ENCODE measurements around the gene TMEM92.

The TMEM92 gene

GRCh38 chr17:50277357-50277754 is 3.1 kb downstream of the TMEM92 start:
- Mint-ChIP-seq H3K27me3 (ENCODE audit: low read depth) (peaks cover 17% of the 10 kb centered on the region), H3K27ac (peak overlapping the region in 2 of 3 experiments; percentile 16 to 61), H3K4me1 (peaks cover 23% of the 10 kb centered on the region), H3K36me3 (ENCODE audit: low read depth) (no peaks in the 10 kb centered on the region), H3K4me3 (no peak overlapping the region), H3K9me3 (no peaks in the 10 kb centered on the region)
- TF ChIP-seq CTCF (IDR thresholded peaks at IDR 0.05; ENCODE audit: unreplicated experiment in 3 of 3): no peak

GRCh38 chr17:50278526-50279180 is 4.4 kb downstream of the TMEM92 start:
- no peaks in the 10 kb centered on the region for H3K9me3 Mint-ChIP-seq
- peaks cover 22% of the 10 kb centered on the region for H3K4me1 Mint-ChIP-seq

GRCh38 chr17:50279181-50279526 is 4.9 kb downstream of the TMEM92 start:
- Mint-ChIP-seq H3K27me3 (ENCODE audit: low read depth) (peaks cover 20% of the 10 kb centered on the region), H3K27ac (peak overlapping the region in 2 of 3 experiments; percentile 22 to 32), H3K4me1 (peaks cover 27% of the 10 kb centered on the region), H3K9me3 (no peaks in the 10 kb centered on the region), H3K36me3 (ENCODE audit: low read depth) (no peaks in the 10 kb centered on the region), H3K4me3 (no peak overlapping the region)
- TF ChIP-seq CTCF (IDR thresholded peaks at IDR 0.05; ENCODE audit: unreplicated experiment in 3 of 3): no peak

More at GRCh38 chr17:50278526-50279180, 4.4 kb downstream of the TMEM92 start:
- H3K4me3 Mint-ChIP-seq: no peak overlapping the region
- H3K27me3 Mint-ChIP-seq (ENCODE audit: low read depth): peaks cover 15% of the 10 kb centered on the region
- TF ChIP-seq CTCF (IDR thresholded peaks at IDR 0.05; ENCODE audit: unreplicated experiment in 3 of 3): no peak
- H3K27ac Mint-ChIP-seq: peak overlapping the region in 1 of 3 experiments; percentile 22
- no peaks in the 10 kb centered on the region for H3K36me3 Mint-ChIP-seq (ENCODE audit: low read depth)

GRCh38 chr17:50279639-50280038 is 5.4 kb downstream of the TMEM92 start:
- Mint-ChIP-seq H3K27ac (peak overlapping the region in 2 of 3 experiments; percentile 22 to 32), H3K4me3 (no peak overlapping the region), H3K4me1 (peaks cover 32% of the 10 kb centered on the region), H3K36me3 (ENCODE audit: low read depth) (no peaks in the 10 kb centered on the region), H3K9me3 (no peaks in the 10 kb centered on the region), H3K27me3 (ENCODE audit: low read depth) (peaks cover 16% of the 10 kb centered on the region)
- no peak for TF ChIP-seq CTCF (IDR thresholded peaks at IDR 0.05; ENCODE audit: unreplicated experiment in 3 of 3)

GRCh38 chr17:50280068-50280467 is 5.8 kb downstream of the TMEM92 start:
- no peak for TF ChIP-seq CTCF (IDR thresholded peaks at IDR 0.05; ENCODE audit: unreplicated experiment in 3 of 3)
- no peak overlapping the region for H3K4me3 Mint-ChIP-seq
- no peaks in the 10 kb centered on the region for H3K36me3 Mint-ChIP-seq (ENCODE audit: low read depth)
- H3K4me1 Mint-ChIP-seq: peaks cover 33% of the 10 kb centered on the region
- no peaks in the 10 kb centered on the region for H3K9me3 Mint-ChIP-seq
- H3K27ac Mint-ChIP-seq: no peak overlapping the region
- peaks cover 12% of the 10 kb centered on the region for H3K27me3 Mint-ChIP-seq (ENCODE audit: low read depth)

- Mint-ChIP-seq H3K36me3 (ENCODE audit: low read depth) (no peaks in the 10 kb centered on the region), H3K27me3 (ENCODE audit: low read depth) (peaks cover 7% of the 10 kb centered on the region), H3K9me3 (no peaks in the 10 kb centered on the region), H3K4me3 (no peak overlapping the region), H3K27ac (no peak overlapping the region), H3K4me1 (peaks cover 34% of the 10 kb centered on the region)
- no peak for TF ChIP-seq CTCF (IDR thresholded peaks at IDR 0.05; ENCODE audit: unreplicated experiment in 3 of 3)
These were observed 6.7 kb downstream of the TMEM92 start for GRCh38 chr17:50280801-50281441.

Measured in nephron (organoid).